Hepatocyte (in vitro differentiated cells): ENCODE results near the gene SDF2L1. TPM values are rescaled to one million over a fixed set of nuclear protein-coding genes. Genes with fewer than 3 reads are reported as not detected.
A peak's percentile ranks its signal among the peaks of the same experiment; 100 is the strongest.

Experiments used
- DNase-seq: peaks from one replicate; pipeline ENCODE4 v3.0.0-alpha.2; 2016; ENCODE audit warnings: low spot score
- H2AFZ ChIP-seq: fragments of 200-600 bp; sonication (generic); 2 replicates; pipeline ENCODE4 v1.6.0; 2016; ENCODE audit warnings: antibody characterized with exemption, mild to moderate bottlenecking
- H3K27ac ChIP-seq: fragments of 200-600 bp; sonication (generic); 2 replicates; pipeline ENCODE4 v1.5.1; 2016; ENCODE audit warnings: mild to moderate bottlenecking
- H3K27me3 ChIP-seq: fragments of 200-600 bp; sonication (generic); 2 replicates; pipeline ENCODE4 v1.6.1; 2016
- H3K36me3 ChIP-seq: fragments of 200-600 bp; sonication (generic); replicated peaks from 2 replicates; pipeline ENCODE4 v1.5.1; 2016; ENCODE audit warnings: low read depth; ENCODE audit not compliant: insufficient read depth
- H3K4me1 ChIP-seq: fragments of 200-600 bp; sonication (generic); 2 replicates; pipeline ENCODE4 v1.5.1; 2016; ENCODE audit warnings: mild to moderate bottlenecking, moderate library complexity; ENCODE audit not compliant: insufficient read depth
- H3K4me2 ChIP-seq: fragments of 200-600 bp; sonication (generic); 2 replicates; pipeline ENCODE4 v1.6.0; 2016
- H3K4me3 ChIP-seq: fragments of 200-600 bp; sonication (generic); 2 replicates; pipeline ENCODE4 v1.5.1; 2016; ENCODE audit warnings: mild to moderate bottlenecking
- H3K79me2 ChIP-seq: fragments of 200-600 bp; sonication (generic); 2 replicates; pipeline ENCODE4 v1.6.0; 2017; ENCODE audit warnings: mild to moderate bottlenecking
- H3K9me2 ChIP-seq: fragments of 200-600 bp; sonication (generic); replicated peaks from 2 replicates; pipeline ENCODE4 v1.6.0; 2017; ENCODE audit warnings: mild to moderate bottlenecking; ENCODE audit not compliant: insufficient read depth
- H3K9me3 ChIP-seq: fragments of 200-600 bp; sonication (generic); 2 replicates; pipeline ENCODE4 v1.5.1; 2016; ENCODE audit warnings: low read depth, mild to moderate bottlenecking
- H4K20me1 ChIP-seq: fragments of 200-600 bp; sonication (generic); 2 replicates; pipeline ENCODE4 v1.6.0; 2016; ENCODE audit warnings: mild to moderate bottlenecking; ENCODE audit not compliant: insufficient read depth, poor library complexity, severe bottlenecking
- CTCF ChIP-seq: fragments of 200-600 bp; sonication (generic); IDR thresholded peaks from 2 replicates; pipeline ENCODE4 v1.5.1; 2016; ENCODE audit warnings: antibody characterized with exemption, mild to moderate bottlenecking; ENCODE audit not compliant: poor library complexity
- EZH2 ChIP-seq: fragments of 200-600 bp; sonication (generic); IDR thresholded peaks from 2 replicates; pipeline ENCODE4 v1.6.1; 2016; ENCODE audit warnings: antibody characterized with exemption, mild to moderate bottlenecking, borderline replicate concordance
- EZH2phosphoT487 ChIP-seq: fragments of 200-600 bp; sonication (generic); IDR thresholded peaks from one replicate; pipeline ENCODE4 v1.6.1; 2018; ENCODE audit warnings: antibody characterized with exemption, mild to moderate bottlenecking, low read depth, moderate library complexity; ENCODE audit not compliant: unreplicated experiment, severe bottlenecking
- WGBS: methylation state at CpG from one replicate; pipeline ENCODE4 v1.1.6; 2016; ENCODE audit warnings: low lambda C conversion rate; ENCODE audit errors: missing lambda C conversion rate; 5-methylcytosine and 5-hydroxymethylcytosine counted together
- polyA plus RNA-seq: library from polyadenylated mRNA; unstranded; fragments of >200 nt; fragmentation: Nextera tagmentation; extraction: Ambion mirVana; gene quantifications from 2 replicates; pipeline ENCODE4 v1.2.1, GENCODE V29; 2016
- total RNA-seq: library from RNA; depleted of rRNA; stranded (reverse); fragments of >200 nt; gene quantifications from 2 replicates; pipeline ENCODE4 v1.2.3, GENCODE V29; 2014

Gene SDF2L1
- total and polyA plus RNA-seq, 2 experiments from 2014 or later, result 38.2 to 139 TPM

GRCh38 chr22:21623648-21623970 lies 18.5 kb upstream of the SDF2L1 start:
- no peaks in the 10 kb centered on the region for H3K36me3 ChIP-seq

GRCh38 chr22:21624120-21624879 lies 17.8 kb upstream of the SDF2L1 start:
- Histone ChIP-seq H2AFZ (no peak overlapping the region), H3K9me2 (no peaks in the 10 kb centered on the region), H3K27me3 (no peaks in the 10 kb centered on the region), H3K4me2 (no peak overlapping the region), H3K79me2 (peaks cover 77% of the 10 kb centered on the region), H3K4me1 (peaks cover 2% of the 10 kb centered on the region), H4K20me1 (peaks cover 73% of the 10 kb centered on the region), H3K4me3 (no peak overlapping the region), H3K36me3 (no peaks in the 10 kb centered on the region), H3K9me3 (no peaks in the 10 kb centered on the region), H3K27ac (no peak overlapping the region)
- peak; percentile 45 for DNase-seq
- TF ChIP-seq CTCF (peak; percentile 51), EZH2 (no peak), EZH2phosphoT487 (no peak)
- WGBS, result 67% methylated on average over 8 of the region's 8 CpGs

More at GRCh38 chr22:21623648-21623970, 18.5 kb upstream of the SDF2L1 start:
- H3K27me3 ChIP-seq, result no peaks in the 10 kb centered on the region
- no peak overlapping the region for H2AFZ ChIP-seq
- TF ChIP-seq CTCF (no peak), EZH2phosphoT487 (no peak), EZH2 (no peak)
- no peak overlapping the region for H3K4me2 ChIP-seq
- H3K27ac ChIP-seq, result no peak overlapping the region
- 97% methylated on average over 7 of the region's 7 CpGs for WGBS
- peaks cover 79% of the 10 kb centered on the region for H3K79me2 ChIP-seq
- H3K9me2 ChIP-seq, result no peaks in the 10 kb centered on the region
- no peaks in the 10 kb centered on the region for H3K4me1 ChIP-seq
- peaks cover 79% of the 10 kb centered on the region for H4K20me1 ChIP-seq
- DNase-seq, result no peak
- H3K4me3 ChIP-seq, result no peak overlapping the region
- no peaks in the 10 kb centered on the region for H3K9me3 ChIP-seq

- H3K27me3 ChIP-seq, result no peaks in the 10 kb centered on the region
- WGBS, result 90% methylated on average over 12 of the region's 12 CpGs
- H3K4me1 ChIP-seq, result peaks cover 2% of the 10 kb centered on the region
- no peak overlapping the region for H3K27ac ChIP-seq
- DNase-seq, result no peak
- TF ChIP-seq EZH2phosphoT487, result no peak
- TF ChIP-seq CTCF, result no peak
- TF ChIP-seq EZH2, result no peak
- H3K79me2 ChIP-seq, result peaks cover 69% of the 10 kb centered on the region
- no peak overlapping the region for H3K4me3 ChIP-seq
- no peak overlapping the region for H2AFZ ChIP-seq
- no peaks in the 10 kb centered on the region for H3K9me2 ChIP-seq
- no peak overlapping the region for H3K4me2 ChIP-seq
- peaks cover 64% of the 10 kb centered on the region for H4K20me1 ChIP-seq
- no peaks in the 10 kb centered on the region for H3K9me3 ChIP-seq
- H3K36me3 ChIP-seq, result no peaks in the 10 kb centered on the region
These were observed 17.0 kb upstream of the SDF2L1 start for GRCh38 chr22:21624880-21625791.
